Spinal cord (tissue), 10 donors: ENCODE data around the gene ZRANB1. TPM values are rescaled to one million over a fixed set of nuclear protein-coding genes. Genes with fewer than 3 reads are reported as not detected.

ENCODE experiments used
- DNase-seq, 6 donors: peaks; one replicate each; pipeline versions ENCODE4 v3.0.0 to v3.0.0-alpha.2; 2013 to 2015; ENCODE audit warnings: low spot score in 6 of 6, low read depth in 4 of 6
- H3K27ac ChIP-seq: one replicate; pipeline ENCODE4 v1.5.1; 2013; ENCODE audit warnings: low read depth, low read length, control low read depth
- H3K27me3 ChIP-seq: one replicate; pipeline ENCODE4 v1.6.1; 2013; ENCODE audit warnings: low read length; ENCODE audit not compliant: control insufficient read depth, insufficient read depth
- H3K36me3 ChIP-seq: one replicate; pipeline ENCODE4 v1.6.1; 2013; ENCODE audit warnings: low read length; ENCODE audit not compliant: control insufficient read depth, insufficient read depth
- H3K4me1 ChIP-seq: one replicate; pipeline ENCODE4 v1.6.1; 2013; ENCODE audit warnings: low read length; ENCODE audit not compliant: control insufficient read depth, insufficient read depth
- H3K4me3 ChIP-seq: one replicate; pipeline ENCODE4 v1.5.1; 2013; ENCODE audit warnings: low read depth, low read length, control low read depth
- H3K9me3 ChIP-seq: one replicate; pipeline ENCODE4 v1.6.1; 2013; ENCODE audit warnings: low read length; ENCODE audit not compliant: control insufficient read depth, insufficient read depth
- WGBS: methylation state at CpG from one replicate; pipeline ENCODE4 v1.1.5; 2013; ENCODE audit warnings: missing lambda C conversion rate; ENCODE audit not compliant: insufficient coverage; 5-methylcytosine and 5-hydroxymethylcytosine counted together
- polyA plus RNA-seq, 2 donors: library from polyadenylated mRNA; unstranded; fragments of 120-200 nt; gene quantifications; one replicate each; pipeline ENCODE4 v1.2.1, GENCODE V29; 2013; ENCODE audit not compliant: insufficient read length in 2 of 2
- total RNA-seq, 2 donors: library from RNA; depleted of rRNA in 1 of 2; stranded (reverse); fragments of 120-200 nt in 1 of 2; fragments of >200 nt in 1 of 2; gene quantifications; one replicate each; pipeline versions ENCODE4 v1.2.3 to v1.2.4, GENCODE V29; 2013 to 2014
- donor health status: healthy.

Gene ZRANB1
- total and polyA plus RNA-seq, 4 donors: 25.5 to 47.3 (median 31.7) TPM

GRCh38 chr10:124972637-124973036 is 30.7 kb downstream of the ZRANB1 start:
- Histone ChIP-seq H3K9me3 (no peaks in the 10 kb centered on the region), H3K27me3 (no peaks in the 10 kb centered on the region), H3K36me3 (peaks cover 11% of the 10 kb centered on the region), H3K27ac (no peak overlapping the region), H3K4me3 (no peak overlapping the region), H3K4me1 (peaks cover 18% of the 10 kb centered on the region)
- no peak for DNase-seq
- WGBS: 100% methylated on average over 3 of the region's 7 CpGs

- Histone ChIP-seq H3K27me3 (no peaks in the 10 kb centered on the region), H3K9me3 (no peaks in the 10 kb centered on the region), H3K36me3 (peaks cover 7% of the 10 kb centered on the region), H3K4me1 (peaks cover 23% of the 10 kb centered on the region), H3K27ac (no peak overlapping the region), H3K4me3 (no peak overlapping the region)
- DNase-seq: peak in 1 of 6 donors; percentile 41
- 88% methylated on average over 5 of the region's 5 CpGs for WGBS
These were observed 32.2 kb downstream of the ZRANB1 start for GRCh38 chr10:124974131-124974530.

- H3K27ac ChIP-seq: no peak overlapping the region
- no peak overlapping the region for H3K4me3 ChIP-seq
- H3K36me3 ChIP-seq: peaks cover 7% of the 10 kb centered on the region
- no peaks in the 10 kb centered on the region for H3K27me3 ChIP-seq
- 78% methylated on average over 5 of the region's 5 CpGs for WGBS
- H3K9me3 ChIP-seq: no peaks in the 10 kb centered on the region
- DNase-seq: no peak
- peaks cover 13% of the 10 kb centered on the region for H3K4me1 ChIP-seq
These were observed 34.1 kb downstream of the ZRANB1 start for GRCh38 chr10:124975977-124976514.

- peaks cover 7% of the 10 kb centered on the region for H3K36me3 ChIP-seq
- no peak overlapping the region for H3K27ac ChIP-seq
- DNase-seq: no peak
- no peak overlapping the region for H3K4me3 ChIP-seq
- no peaks in the 10 kb centered on the region for H3K27me3 ChIP-seq
- H3K9me3 ChIP-seq: no peaks in the 10 kb centered on the region
- peaks cover 11% of the 10 kb centered on the region for H3K4me1 ChIP-seq
- 100% methylated on average over 3 of the region's 3 CpGs for WGBS
These were observed 35.2 kb downstream of the ZRANB1 start for GRCh38 chr10:124977161-124977560.

- DNase-seq: no peak
- H3K4me3 ChIP-seq: no peak overlapping the region
- H3K27me3 ChIP-seq: no peaks in the 10 kb centered on the region
- H3K9me3 ChIP-seq: no peaks in the 10 kb centered on the region
- peaks cover 11% of the 10 kb centered on the region for H3K4me1 ChIP-seq
- peaks cover 7% of the 10 kb centered on the region for H3K36me3 ChIP-seq
- no peak overlapping the region for H3K27ac ChIP-seq
- 11% methylated on average over 1 of the region's 4 CpGs for WGBS
These were observed 35.9 kb downstream of the ZRANB1 start for GRCh38 chr10:124977648-124978375.

GRCh38 chr10:124978376-124978725 is 36.4 kb downstream of the ZRANB1 start:
- peaks cover 11% of the 10 kb centered on the region for H3K4me1 ChIP-seq
- H3K27me3 ChIP-seq: no peaks in the 10 kb centered on the region
- peaks cover 7% of the 10 kb centered on the region for H3K36me3 ChIP-seq
- no CpG with 5 or more reads among the region's 5 CpGs for WGBS
- H3K4me3 ChIP-seq: no peak overlapping the region
- no peak overlapping the region for H3K27ac ChIP-seq
- peak in 1 of 6 donors; percentile 52 for DNase-seq
- H3K9me3 ChIP-seq: no peaks in the 10 kb centered on the region

GRCh38 chr10:124983321-124983720 is 41.4 kb downstream of the ZRANB1 start:
- no peaks in the 10 kb centered on the region for H3K27me3 ChIP-seq
- H3K27ac ChIP-seq: no peak overlapping the region
- peaks cover 10% of the 10 kb centered on the region for H3K36me3 ChIP-seq
- 32% methylated on average over 5 of the region's 6 CpGs for WGBS
- no peak for DNase-seq
- H3K9me3 ChIP-seq: no peaks in the 10 kb centered on the region
- peaks cover 5% of the 10 kb centered on the region for H3K4me1 ChIP-seq
- H3K4me3 ChIP-seq: no peak overlapping the region

GRCh38 chr10:124984376-124984775 is 42.5 kb downstream of the ZRANB1 start:
- Histone ChIP-seq H3K4me1 (no peaks in the 10 kb centered on the region), H3K4me3 (no peak overlapping the region), H3K36me3 (peaks cover 10% of the 10 kb centered on the region), H3K27ac (no peak overlapping the region), H3K27me3 (no peaks in the 10 kb centered on the region), H3K9me3 (no peaks in the 10 kb centered on the region)
- no CpG with 5 or more reads among the region's 1 CpG for WGBS
- DNase-seq: no peak

- Histone ChIP-seq H3K36me3 (peaks cover 18% of the 10 kb centered on the region), H3K4me3 (no peak overlapping the region), H3K9me3 (no peaks in the 10 kb centered on the region), H3K4me1 (no peaks in the 10 kb centered on the region), H3K27me3 (no peaks in the 10 kb centered on the region), H3K27ac (no peak overlapping the region)
- WGBS: no CpG with 5 or more reads among the region's 5 CpGs
- DNase-seq: no peak
These were observed 43.2 kb downstream of the ZRANB1 start for GRCh38 chr10:124985162-124985561.

GRCh38 chr10:124987788-124988187 is 45.9 kb downstream of the ZRANB1 start:
- Histone ChIP-seq H3K9me3 (no peaks in the 10 kb centered on the region), H3K4me3 (no peak overlapping the region), H3K4me1 (peaks cover under 1% of the 10 kb centered on the region), H3K27ac (no peak overlapping the region), H3K27me3 (no peaks in the 10 kb centered on the region), H3K36me3 (peaks cover 37% of the 10 kb centered on the region)
- no peak for DNase-seq
- WGBS: no CpG with 5 or more reads among the region's 1 CpG
